Neural progenitor cell (in vitro differentiated cells): ENCODE data around the gene TBCA.

Experiments used
- EZH2 ChIP-seq: fragments of 200-600 bp; sonication (generic); IDR thresholded peaks from 2 replicates; pipeline ENCODE4 v1.6.1; 2017; ENCODE audit warnings: antibody characterized with exemption, mild to moderate bottlenecking, moderate library complexity
- TF ChIP-seq, protein P1 (sequence below): fragments of 200-600 bp; sonication (generic); IDR thresholded peaks from 2 replicates; pipeline ENCODE4 v1.5.1; 2017; ENCODE audit warnings: antibody characterized with exemption, mild to moderate bottlenecking

GRCh38 chr5:77791926-77792325 lies 15.8 kb upstream of the TBCA start:
- no peak for TF ChIP-seq EZH2
- TF ChIP-seq, protein P1, sequence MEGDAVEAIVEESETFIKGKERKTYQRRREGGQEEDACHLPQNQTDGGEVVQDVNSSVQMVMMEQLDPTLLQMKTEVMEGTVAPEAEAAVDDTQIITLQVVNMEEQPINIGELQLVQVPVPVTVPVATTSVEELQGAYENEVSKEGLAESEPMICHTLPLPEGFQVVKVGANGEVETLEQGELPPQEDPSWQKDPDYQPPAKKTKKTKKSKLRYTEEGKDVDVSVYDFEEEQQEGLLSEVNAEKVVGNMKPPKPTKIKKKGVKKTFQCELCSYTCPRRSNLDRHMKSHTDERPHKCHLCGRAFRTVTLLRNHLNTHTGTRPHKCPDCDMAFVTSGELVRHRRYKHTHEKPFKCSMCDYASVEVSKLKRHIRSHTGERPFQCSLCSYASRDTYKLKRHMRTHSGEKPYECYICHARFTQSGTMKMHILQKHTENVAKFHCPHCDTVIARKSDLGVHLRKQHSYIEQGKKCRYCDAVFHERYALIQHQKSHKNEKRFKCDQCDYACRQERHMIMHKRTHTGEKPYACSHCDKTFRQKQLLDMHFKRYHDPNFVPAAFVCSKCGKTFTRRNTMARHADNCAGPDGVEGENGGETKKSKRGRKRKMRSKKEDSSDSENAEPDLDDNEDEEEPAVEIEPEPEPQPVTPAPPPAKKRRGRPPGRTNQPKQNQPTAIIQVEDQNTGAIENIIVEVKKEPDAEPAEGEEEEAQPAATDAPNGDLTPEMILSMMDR, result no peak
